MM.1S (cell line): ENCODE results near the gene NDUFAF8.

ENCODE experiments used
- DNase-seq: peaks from one replicate; pipeline ENCODE4 v3.0.0-alpha.2; 2015
- H2AFZ ChIP-seq: fragments of 300-600 bp; sonication (generic); 2 replicates; pipeline ENCODE4 v1.6.0; 2016; ENCODE audit warnings: antibody characterized with exemption, low read length
- H3F3A ChIP-seq: fragments of 300-600 bp; sonication (generic); 2 replicates; pipeline ENCODE4 v1.6.1; 2016; ENCODE audit warnings: mild to moderate bottlenecking, antibody characterized with exemption, low read length, moderate library complexity, mixed read lengths; ENCODE audit not compliant: insufficient read depth
- H3K27ac ChIP-seq: fragments of 300-600 bp; sonication (generic); 2 replicates; pipeline ENCODE4 v1.5.1; 2016; ENCODE audit warnings: mild to moderate bottlenecking, low read length
- H3K27me3 ChIP-seq: fragments of 300-600 bp; sonication (generic); replicated peaks from 2 replicates; pipeline ENCODE4 v1.6.0; 2016; ENCODE audit warnings: low read length; ENCODE audit not compliant: insufficient read depth
- H3K36me3 ChIP-seq: fragments of 300-600 bp; sonication (generic); replicated peaks from 2 replicates; pipeline ENCODE4 v1.6.1; 2016; ENCODE audit warnings: mild to moderate bottlenecking, low read length, mixed read lengths; ENCODE audit not compliant: insufficient read depth
- H3K4me1 ChIP-seq: fragments of 300-600 bp; sonication (generic); 2 replicates; pipeline ENCODE4 v1.6.1; 2016; ENCODE audit warnings: low read length, mixed read lengths
- H3K4me2 ChIP-seq: fragments of 300-600 bp; sonication (generic); 2 replicates; pipeline ENCODE4 v1.6.0; 2016; ENCODE audit warnings: low read depth, low read length
- H3K4me3 ChIP-seq: fragments of 300-600 bp; sonication (generic); 2 replicates; pipeline ENCODE4 v1.5.1; 2016; ENCODE audit warnings: low read length, mixed read lengths
- H3K79me2 ChIP-seq: fragments of 300-600 bp; sonication (generic); 2 replicates; pipeline ENCODE4 v1.6.1; 2016; ENCODE audit warnings: mixed run types, low read length, mixed read lengths
- H3K9ac ChIP-seq: fragments of 300-600 bp; sonication (generic); 2 replicates; pipeline ENCODE4 v1.6.1; 2016; ENCODE audit warnings: low read length, mixed read lengths
- H3K9me2 ChIP-seq: fragments of 300-600 bp; sonication (generic); replicated peaks from 2 replicates; pipeline ENCODE4 v1.6.1; 2016; ENCODE audit warnings: mild to moderate bottlenecking, low read length, mixed read lengths; ENCODE audit not compliant: insufficient read depth
- H3K9me3 ChIP-seq: fragments of 300-600 bp; sonication (generic); replicated peaks from 2 replicates; pipeline ENCODE4 v1.6.1; 2016; ENCODE audit warnings: mild to moderate bottlenecking, low read length, mixed read lengths; ENCODE audit not compliant: insufficient read depth
- H4K20me1 ChIP-seq: fragments of 300-600 bp; sonication (generic); 2 replicates; pipeline ENCODE4 v1.6.1; 2016; ENCODE audit warnings: mild to moderate bottlenecking, low read length, moderate library complexity, mixed read lengths; ENCODE audit not compliant: insufficient read depth
- CTCF ChIP-seq: fragments of 300-600 bp; sonication (generic); IDR thresholded peaks from 2 replicates; pipeline ENCODE4 v1.5.1; 2016; ENCODE audit warnings: antibody characterized with exemption, low read length, mixed read lengths
- EZH2 ChIP-seq: fragments of 300-600 bp; sonication (generic); optimal IDR thresholded peaks from 2 replicates; pipeline ENCODE3; 2017; ENCODE audit warnings: low read depth, mild to moderate bottlenecking, antibody characterized with exemption, low read length, mixed read lengths
- EZH2phosphoT487 ChIP-seq: fragments of 300-600 bp; sonication (generic); IDR thresholded peaks from 2 replicates; pipeline ENCODE4 v1.6.1; 2018; ENCODE audit warnings: antibody characterized with exemption, low read length

NDUFAF8 gene

GRCh38 chr17:81197831-81198490, 41.2 kb upstream of the NDUFAF8 start:
- H4K20me1 ChIP-seq = no peaks in the 10 kb centered on the region
- no peaks in the 10 kb centered on the region for H3K9me2 ChIP-seq
- no peaks in the 10 kb centered on the region for H3K79me2 ChIP-seq
- H3K27me3 ChIP-seq = no peaks in the 10 kb centered on the region
- H3K36me3 ChIP-seq = no peaks in the 10 kb centered on the region
- no peak overlapping the region for H3K4me3 ChIP-seq
- no peaks in the 10 kb centered on the region for H3F3A ChIP-seq
- no peak for DNase-seq
- no peaks in the 10 kb centered on the region for H3K9me3 ChIP-seq
- H3K4me1 ChIP-seq = no peaks in the 10 kb centered on the region
- no peak overlapping the region for H3K27ac ChIP-seq
- H2AFZ ChIP-seq = no peak overlapping the region
- TF ChIP-seq EZH2phosphoT487 (no peak), CTCF (no peak), EZH2 (no peak)
- no peak overlapping the region for H3K9ac ChIP-seq
- H3K4me2 ChIP-seq = no peak overlapping the region

GRCh38 chr17:81198826-81199481, 40.2 kb upstream of the NDUFAF8 start:
- H3F3A ChIP-seq = no peaks in the 10 kb centered on the region
- H3K4me2 ChIP-seq = no peak overlapping the region
- H3K9me3 ChIP-seq = no peaks in the 10 kb centered on the region
- H3K27ac ChIP-seq = no peak overlapping the region
- no peak for TF ChIP-seq EZH2phosphoT487
- TF ChIP-seq EZH2 = no peak
- TF ChIP-seq CTCF = no peak
- no peaks in the 10 kb centered on the region for H3K27me3 ChIP-seq
- no peak overlapping the region for H3K9ac ChIP-seq
- H3K9me2 ChIP-seq = no peaks in the 10 kb centered on the region
- no peaks in the 10 kb centered on the region for H3K4me1 ChIP-seq
- H3K4me3 ChIP-seq = no peak overlapping the region
- no peaks in the 10 kb centered on the region for H4K20me1 ChIP-seq
- H3K36me3 ChIP-seq = no peaks in the 10 kb centered on the region
- no peaks in the 10 kb centered on the region for H3K79me2 ChIP-seq
- DNase-seq = no peak
- H2AFZ ChIP-seq = no peak overlapping the region

GRCh38 chr17:81199482-81199830, 39.7 kb upstream of the NDUFAF8 start:
- no peaks in the 10 kb centered on the region for H3K4me1 ChIP-seq
- no peak overlapping the region for H3K4me3 ChIP-seq
- H2AFZ ChIP-seq = no peak overlapping the region
- H3K9me2 ChIP-seq = no peaks in the 10 kb centered on the region
- H3K9me3 ChIP-seq = no peaks in the 10 kb centered on the region
- no peaks in the 10 kb centered on the region for H3F3A ChIP-seq
- H3K27ac ChIP-seq = no peak overlapping the region
- H3K4me2 ChIP-seq = no peak overlapping the region
- no peaks in the 10 kb centered on the region for H3K79me2 ChIP-seq
- DNase-seq = no peak
- H3K9ac ChIP-seq = no peak overlapping the region
- no peaks in the 10 kb centered on the region for H3K27me3 ChIP-seq
- no peaks in the 10 kb centered on the region for H4K20me1 ChIP-seq
- H3K36me3 ChIP-seq = no peaks in the 10 kb centered on the region
- TF ChIP-seq CTCF = no peak
- no peak for TF ChIP-seq EZH2
